Measurements from ENCODE around the gene ARHGAP1.

The ARHGAP1 gene

DNA sequence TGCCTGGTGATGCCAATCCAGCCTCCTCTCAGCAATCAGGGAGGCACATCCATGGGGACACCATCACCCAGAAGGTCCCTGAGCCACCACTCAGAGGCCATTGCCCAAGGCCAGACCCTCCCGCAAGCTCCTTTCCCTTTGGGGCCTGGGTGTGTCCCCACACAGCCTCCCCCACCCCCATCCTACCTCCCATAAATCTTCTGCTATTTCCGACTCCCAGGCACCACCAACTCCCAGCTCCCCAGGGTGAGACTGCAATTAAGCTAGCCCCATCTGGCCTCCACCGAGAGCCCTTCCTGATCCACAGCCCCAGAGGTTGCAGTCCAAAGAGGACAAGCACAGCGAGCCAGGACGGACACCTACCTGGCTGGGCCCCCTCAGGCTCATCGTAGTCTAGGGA lies 6.3 kb downstream of the ARHGAP1 start:
- no peak for DNase-seq (ENCODE audit: low spot score)

DNA sequence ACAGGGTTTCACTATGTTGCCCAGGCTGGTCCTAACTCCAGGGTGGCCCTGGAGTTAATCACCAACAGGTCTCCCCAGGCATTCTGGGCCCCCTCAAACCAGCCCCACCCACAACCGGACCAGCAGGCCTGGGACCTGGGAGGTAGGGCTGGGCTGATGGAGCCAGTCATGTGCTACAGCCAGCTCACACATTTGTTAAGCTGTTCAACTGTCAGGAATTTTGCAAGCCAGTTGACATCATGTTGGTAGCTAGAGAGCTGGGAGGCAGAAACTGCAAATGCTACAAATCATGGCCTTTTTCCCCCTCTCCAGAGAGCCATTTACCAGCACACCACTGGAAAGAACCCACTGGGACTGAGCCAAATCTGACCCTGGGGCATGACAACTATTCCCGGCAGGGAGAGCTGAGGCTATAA lies 6.8 kb downstream of the ARHGAP1 start:
- DNase-seq (ENCODE audit: low spot score) = no peak

DNA sequence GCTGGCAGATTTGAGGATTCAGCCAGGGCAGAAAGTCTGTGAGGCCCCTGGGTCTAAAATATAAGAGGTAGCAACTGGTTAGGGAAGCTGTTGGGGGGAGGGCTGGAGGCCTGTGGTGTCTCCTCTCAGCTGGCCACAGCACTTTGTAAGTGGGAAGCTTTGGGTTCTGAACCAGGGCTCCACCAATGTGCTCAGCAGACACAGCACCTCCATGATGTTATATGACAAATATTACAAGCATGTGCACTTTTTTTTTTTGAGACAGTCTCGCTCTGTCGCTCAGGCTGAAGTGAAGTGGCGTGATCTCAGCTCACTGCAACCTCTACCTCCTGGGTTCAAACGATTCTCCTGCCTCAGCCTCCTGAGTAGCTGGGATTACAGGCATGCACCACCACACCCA lies 8.0 kb downstream of the ARHGAP1 start:
- no peak for DNase-seq (ENCODE audit: low spot score)

DNA sequence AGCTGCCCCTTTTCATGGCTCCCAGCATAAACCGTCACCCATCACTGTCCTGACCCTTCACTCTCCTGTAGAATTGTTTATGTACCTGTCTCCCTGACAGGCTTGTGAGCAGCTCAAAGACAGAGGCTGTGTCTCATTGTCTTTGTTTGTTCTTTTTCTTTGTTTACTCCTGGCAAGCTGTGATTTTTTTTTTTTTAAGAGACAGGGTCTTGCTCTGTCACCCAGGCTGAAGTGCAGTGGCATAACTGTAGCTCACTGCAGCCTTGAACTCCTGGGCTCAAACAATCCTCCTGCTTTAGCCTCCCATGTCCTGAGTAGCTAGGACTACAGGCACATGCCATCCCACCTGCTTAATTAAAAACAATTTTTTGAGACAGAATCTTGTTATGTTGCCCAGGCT lies 9.7 kb downstream of the ARHGAP1 start:
- no peak for DNase-seq (ENCODE audit: low spot score)

DNA sequence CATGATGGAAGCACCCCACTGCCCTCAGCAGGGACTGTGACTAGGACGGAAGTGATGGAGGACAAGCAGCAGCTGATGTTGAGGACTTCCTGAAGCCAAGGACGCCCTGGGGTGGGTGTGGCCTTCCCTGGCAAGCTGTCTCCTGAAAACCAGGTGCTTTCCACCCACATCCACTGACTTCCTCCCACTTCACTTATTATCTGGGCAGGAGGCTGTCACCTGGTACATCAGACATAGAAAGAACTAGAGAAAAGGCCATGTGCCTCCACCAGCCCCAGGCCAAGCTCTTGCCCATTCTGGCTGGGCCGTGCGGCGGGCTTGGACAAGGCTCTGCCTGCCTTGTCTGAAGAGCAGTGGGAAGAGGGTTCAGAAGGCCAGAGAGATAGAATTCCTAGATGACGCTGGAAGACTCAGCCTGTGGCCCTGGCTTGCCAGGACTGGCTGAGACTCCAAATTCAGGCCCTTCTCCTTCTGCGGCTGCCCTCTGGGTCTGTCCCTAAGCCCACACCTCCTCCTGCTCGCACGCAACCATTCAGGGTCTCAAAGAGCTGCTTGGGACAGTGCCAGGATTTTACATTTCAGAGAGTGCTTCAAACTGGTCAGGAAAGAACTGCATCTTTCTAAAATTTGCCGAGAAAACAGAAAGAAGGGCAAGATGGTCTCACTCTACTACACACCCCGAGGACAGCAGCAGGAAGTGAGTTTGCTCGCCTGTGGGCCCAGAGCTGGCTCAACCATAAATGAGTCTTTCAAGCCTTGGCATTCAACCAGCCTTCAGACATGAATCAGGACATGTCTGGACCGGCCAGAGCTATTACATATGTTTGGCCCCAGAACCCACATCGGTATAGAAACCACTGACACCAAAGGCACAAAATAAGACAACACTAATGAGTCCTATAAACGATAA lies 13.3 kb downstream of the ARHGAP1 start:
- no peak for DNase-seq (ENCODE audit: low spot score)

DNA sequence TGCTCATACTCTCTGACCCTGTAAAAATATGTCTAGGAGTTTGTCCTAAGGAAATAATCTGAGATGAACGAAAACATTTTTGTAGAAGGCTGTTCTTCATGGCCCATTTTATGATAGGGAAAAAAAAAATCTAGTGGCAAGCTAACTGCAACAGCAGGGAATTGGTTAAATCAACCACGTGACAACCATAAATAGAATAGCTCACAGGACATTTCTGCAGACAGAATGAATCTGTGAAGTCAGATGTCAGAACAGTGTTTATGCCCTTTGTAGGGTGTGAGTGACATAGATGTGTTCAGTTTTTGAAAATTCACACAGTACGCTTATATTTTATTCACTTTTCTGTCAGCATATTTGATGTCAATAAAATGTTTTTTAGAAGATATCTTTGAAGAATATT lies 16.1 kb downstream of the ARHGAP1 start:
- no peak for DNase-seq (ENCODE audit: low spot score)

DNA sequence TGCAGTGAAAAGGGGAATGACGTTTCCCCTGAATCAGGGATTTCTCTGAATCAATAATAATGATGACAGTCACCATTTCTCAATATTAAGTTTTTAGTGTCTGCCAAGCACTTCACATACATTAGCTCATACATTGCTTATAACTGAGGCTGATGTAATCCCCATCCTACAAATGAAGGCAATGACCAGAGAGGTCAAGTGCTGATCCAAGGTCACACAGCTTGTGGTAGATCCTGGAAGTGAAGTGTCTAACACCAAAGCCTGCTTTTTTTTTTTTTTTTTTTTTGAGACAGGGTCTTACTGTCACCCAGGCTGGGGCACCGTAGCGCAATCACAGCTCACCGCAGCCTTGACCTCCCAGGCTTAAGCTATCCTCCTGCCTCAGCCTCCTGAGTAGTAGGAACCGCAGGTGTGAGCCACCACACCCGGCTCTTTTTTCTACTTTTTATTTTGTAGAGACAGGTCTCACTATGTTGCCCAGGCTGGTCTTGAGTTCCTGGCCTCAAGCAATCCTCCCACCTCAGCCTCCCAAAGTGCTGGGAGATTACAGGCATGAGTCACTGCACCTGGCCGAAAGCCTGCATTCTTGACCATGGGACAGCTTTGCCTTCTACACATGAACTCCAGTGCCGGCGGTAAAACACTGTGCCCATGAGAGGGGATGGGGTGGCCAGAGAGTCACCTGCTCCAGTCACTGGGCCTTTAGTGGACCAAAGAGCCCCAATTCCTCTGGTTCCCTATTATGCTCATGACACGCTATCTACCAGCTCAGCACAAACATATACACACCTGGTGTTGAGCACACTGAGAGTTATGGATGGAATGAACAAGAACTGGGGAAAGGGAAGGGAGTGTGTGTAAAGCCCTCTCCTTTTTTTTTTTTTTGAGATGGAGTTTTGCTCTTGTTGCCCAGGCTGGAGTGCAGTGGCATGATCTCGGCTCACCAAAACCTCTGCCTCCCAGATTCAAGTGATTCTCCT lies 17.4 kb downstream of the ARHGAP1 start:
- no peak for DNase-seq (ENCODE audit: low spot score)

DNA sequence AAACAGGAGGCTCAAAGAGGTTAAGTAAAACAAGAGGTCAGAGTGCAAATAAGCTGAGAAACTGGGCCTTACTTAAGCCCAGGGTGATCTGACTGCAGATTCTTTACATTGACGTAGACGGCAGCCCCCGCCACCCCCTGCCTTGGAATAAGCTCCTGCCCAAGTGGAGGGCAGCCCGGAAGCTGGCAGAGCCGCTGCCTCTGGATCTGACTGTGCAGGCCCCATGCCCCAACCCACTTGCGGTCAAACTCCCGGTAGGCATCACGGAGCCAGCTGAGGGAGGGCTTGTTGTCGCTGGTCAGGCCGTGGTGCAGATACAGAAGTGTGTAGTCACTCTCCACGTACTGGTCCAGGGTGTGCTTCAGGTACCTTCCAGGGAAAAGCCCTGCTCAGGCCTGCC lies 18.6 kb downstream of the ARHGAP1 start:
- no peak for DNase-seq (ENCODE audit: low spot score)

DNA sequence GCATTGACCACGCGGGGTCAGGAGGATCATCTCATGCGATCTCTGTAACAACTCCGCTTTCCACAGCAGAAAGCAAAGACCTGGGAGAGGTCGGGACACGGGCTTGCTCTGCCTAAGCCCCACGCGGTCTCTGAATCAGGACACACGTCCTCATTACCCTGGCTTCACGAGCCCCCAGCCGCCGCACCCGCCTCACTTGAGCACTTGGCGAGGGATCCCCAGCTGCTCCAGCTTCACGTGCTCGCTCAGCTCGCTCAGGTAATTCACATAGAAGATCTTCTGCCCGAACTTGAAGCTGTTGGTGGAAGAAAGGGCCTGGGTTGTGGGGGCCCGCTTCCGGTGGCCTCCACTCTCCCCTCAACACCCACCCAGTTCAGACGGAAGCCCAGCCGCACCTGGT lies 19.6 kb downstream of the ARHGAP1 start:
- DNase-seq (ENCODE audit: low spot score) = no peak

DNA sequence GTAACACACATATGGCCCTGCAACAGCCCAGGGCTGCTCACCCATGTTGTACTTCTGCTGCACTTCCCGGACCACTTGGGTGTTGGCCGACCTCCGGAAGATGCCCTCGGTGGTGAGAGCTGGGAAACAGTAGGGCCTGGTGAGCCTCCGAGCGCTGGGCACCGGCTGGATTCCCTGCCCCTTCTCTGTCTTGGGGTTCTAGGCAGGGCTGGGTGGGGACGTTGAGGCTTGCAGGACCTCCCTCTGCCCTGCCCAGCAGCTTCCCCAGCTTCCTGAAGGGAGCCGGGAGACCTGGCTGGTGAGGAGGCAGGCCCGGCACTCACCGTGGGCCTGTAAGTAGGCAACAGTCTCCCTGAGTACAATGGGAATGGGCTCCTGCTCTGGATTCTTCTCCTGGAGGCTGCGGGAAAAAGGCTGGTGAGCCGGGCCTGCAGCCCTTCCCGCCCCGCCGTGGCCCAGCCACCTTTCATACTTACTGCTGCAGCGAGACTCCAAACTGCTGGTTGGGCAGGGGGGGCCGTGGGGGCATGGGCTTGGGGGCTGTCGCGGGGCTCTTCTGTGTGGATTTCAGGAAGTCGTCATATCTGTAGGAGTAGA lies 20.2 kb downstream of the ARHGAP1 start:
- DNase-seq (ENCODE audit: low spot score) = no peak

DNA sequence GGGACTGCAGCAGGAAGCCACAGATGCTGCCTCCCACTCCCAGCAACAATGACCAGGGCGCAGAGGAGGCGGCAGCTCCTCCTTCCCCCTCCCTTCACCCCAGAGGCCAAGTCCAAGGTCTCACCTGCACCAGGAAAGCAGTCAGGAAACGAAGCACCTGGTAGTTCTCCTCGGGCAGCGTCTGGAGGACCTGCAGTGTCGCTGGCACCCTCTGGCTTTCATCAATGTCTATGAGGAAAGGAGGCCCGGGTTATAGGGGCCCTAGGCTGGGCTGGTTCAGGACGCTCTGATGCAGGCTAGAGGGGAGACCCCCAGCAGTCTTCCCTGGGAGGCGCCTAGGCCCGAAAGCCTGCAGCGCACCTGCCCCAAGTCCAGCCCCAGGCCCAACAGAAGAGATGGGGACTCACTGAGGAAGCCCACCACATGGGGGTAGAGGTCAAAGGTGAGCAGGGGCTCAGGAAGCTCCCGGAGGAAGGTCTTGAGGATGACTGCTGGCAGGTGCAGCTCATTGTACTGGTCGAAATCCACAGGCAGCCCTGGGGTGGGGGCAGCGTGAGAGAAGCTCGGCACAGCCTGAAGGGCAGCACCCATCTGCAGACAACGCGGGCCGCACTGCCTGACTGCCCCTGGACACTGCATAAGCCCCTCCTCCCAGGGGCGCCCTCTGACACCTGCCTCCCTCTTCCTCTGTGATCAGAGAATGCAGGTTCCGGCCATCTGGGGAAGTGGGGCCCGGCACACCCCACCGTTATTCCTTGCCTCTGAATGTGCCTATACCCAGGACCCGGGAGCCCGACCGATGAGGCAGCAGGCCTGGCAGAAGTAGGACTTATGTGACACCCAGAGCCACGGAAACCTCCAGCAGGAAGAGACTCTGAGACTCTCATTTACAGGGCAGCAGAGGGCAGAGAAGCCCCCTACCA lies 20.9 kb downstream of the ARHGAP1 start:
- DNase-seq (ENCODE audit: low spot score) = no peak

DNA sequence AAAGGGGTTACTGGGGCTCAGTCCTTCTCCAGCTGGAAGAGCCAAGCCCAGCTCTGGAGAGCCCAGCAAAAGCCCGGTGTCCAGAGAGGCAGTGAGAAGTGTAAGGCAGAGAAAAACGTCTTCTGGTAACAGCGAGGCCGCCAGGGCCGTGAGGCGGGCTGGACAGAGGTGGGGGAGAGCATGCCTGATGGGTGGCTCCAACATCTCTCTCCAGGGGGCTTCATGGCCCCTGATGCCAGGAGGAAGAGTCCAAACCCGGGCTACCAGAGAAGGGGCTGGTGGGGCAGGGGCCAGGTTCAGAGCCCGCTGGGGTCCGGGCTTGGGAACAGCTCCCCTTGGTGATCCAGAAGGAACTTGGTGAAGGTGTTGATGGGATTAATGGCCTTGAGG lies 21.7 kb downstream of the ARHGAP1 start:
- no peak for DNase-seq (ENCODE audit: low spot score)

DNA sequence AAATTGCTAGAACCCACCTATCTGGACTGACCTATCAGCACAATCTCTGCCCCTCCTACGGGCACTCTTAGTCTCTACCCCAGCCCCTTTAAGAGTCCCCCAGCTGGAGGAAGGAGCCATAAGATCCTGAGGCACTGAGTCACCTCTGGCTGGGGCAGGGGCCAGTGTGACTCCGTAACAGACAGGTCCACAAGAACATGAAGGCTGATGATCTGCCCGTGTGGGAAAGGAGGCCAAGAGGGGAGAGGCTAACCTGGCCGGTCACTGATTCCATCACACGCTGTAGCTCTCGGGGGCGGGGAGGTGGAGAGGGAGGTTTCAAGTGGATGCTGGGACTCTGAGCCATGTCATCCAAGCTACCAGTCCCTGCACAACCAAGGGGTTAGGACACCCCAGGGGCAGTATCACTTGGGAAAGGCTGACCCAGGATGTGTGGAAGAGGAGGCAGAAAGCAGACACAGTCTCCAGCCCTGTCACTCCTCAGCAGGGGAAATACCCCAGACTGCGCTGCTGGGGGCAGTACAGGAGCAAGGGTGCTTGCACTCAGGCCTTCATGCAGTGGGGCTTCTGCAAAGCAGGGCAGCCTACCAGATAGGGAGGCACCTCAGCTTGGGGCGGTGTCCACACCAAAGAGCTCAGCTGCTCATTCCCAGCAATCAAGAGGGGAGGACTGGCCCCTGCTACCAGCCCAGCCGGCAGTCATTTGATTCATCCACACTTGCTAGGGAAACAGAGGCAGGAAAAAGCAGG lies 22.3 kb downstream of the ARHGAP1 start:
- no peak for DNase-seq (ENCODE audit: low spot score)

DNA sequence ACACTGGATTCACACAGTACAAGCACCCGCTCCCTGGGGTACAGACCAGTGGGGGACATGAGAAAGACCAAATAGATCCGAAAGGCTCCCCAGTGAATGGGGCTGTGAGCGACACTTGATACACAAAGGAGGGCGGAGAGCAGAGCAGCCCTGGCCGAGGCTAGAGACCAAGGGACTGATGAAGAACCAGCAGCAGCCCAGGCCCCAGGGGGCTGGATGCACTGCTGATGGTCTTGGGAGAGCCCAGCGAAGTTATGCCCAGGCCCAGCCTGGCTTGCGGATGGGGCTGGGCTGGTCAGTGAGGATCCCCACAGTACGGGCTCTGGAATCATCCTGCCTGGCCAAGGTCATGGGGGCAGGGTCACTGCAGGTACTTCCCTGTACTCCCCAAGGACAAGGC lies 23.2 kb downstream of the ARHGAP1 start:
- no peak for DNase-seq (ENCODE audit: low spot score)

DNA sequence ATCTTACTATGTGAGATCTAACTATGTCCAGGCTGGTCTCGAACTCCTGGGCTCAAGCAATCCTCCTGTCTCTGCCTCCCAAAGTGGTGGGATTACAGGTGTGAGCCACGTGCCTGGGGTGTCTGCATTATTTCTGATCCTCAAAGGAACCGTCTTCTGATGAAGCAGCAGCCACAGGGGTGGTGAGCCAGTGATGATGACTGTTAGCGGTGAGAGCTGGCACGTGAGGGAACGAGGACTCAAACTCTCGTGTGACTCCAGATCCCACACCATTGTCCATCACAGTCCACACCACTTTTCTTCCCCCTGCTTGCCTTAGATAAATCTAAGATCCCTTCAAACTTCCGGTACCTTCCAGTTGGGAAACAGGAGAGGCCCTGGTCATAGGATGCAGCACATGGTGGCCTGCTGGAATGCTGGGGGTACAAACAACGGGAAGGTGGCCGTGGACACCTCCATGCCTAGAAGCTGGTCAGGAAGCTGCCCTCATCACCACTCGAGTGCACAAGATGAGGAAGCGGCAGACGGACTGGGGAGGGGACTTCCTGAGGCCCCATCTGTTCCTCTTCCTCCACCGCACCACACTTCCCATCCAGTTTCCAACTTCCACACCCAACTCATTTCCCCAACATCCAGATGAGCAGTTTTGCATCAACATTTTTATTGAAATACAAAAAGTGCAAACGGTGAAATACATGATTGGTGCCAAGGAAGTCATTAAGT lies 23.8 kb downstream of the ARHGAP1 start:
- no peak for DNase-seq (ENCODE audit: low spot score)

DNA sequence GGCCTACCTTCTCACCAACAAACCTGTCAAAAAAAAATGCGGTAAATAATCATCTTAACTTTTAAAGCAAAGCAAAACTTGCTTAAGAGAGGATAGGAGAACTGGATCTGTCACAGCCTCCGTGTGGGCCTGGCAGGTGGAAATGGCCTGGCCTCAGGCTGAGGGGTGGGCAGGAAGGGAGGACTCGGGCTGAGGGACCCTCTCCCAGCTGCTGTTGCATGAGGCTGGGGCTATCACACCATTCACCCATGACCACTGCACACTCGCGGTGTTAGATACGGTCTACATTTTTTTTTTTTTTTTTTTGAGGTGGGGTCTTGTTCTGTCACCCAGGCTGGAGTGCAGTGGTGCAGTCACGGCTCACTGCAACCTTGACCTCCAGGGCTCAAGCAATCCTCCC lies 24.5 kb downstream of the ARHGAP1 start:
- no peak for DNase-seq (ENCODE audit: low spot score)

DNA sequence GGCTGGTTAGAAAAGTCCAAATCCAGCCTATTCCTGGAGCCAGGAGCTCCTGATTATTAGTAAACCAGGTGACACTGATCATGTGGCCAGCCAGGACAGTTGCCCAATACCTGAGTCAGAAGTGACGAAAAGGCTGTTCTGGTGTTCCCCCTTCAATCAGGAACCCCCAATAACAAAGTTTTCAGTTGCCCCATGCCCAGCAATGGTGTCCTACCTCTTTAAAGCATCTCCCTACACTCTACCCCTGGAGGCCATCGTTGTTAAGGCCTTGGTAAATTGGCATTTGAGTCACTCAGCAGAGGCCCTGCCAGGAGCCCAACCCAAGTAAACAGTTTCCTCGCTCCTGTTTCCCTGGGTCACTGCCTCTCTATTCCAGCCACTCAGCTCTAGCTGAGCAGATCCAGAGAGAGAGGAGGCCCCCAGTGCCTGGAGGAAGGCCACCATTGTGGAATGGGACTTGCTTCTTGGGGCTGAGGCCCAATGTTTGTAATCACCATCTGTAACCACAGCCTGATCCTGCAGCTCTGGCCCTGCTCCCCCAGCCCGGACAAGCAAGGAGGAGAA lies 25.0 kb downstream of the ARHGAP1 start:
- DNase-seq (ENCODE audit: low spot score) = no peak

DNA sequence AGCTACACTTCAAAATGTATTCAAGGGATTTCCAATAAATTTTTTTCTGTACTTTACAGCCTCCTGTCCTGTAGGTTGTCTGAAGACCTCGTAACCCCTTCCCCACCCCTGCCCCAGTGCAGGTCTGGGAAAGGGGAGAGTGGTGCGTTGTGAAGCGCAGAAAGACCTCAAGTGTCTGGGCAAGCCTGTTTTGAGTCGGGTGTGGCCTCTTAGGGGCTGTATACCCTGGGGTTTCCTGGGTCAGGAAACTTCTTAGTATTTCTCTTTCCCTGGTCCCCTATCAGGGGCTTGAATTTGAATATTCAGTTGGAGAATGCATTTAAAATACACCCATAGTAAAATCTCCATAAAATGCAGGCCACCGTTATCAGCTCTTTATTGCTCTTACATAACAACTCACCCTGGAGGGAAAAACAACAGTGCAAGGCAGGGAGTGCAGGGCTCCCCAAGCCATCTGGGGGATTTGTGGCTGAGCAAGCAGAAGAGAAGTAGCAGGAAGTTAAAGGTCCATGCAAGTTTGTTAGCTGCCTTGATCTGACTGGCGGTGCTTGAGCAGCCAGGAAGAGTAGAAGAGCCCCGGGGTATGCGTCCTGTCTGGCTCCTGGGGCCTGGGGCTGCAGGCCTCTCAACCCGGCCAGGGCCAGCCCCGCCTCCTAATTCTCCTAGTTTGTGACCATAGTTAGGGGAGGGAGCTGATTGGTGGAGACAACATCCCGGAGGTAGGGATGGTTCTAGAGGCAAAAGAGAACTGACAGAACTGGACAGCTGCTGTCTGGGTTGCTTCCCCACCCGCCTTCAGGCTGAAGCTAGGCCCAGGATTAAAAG lies 25.7 kb downstream of the ARHGAP1 start:
- no peak for DNase-seq (ENCODE audit: low spot score)

All from HuH-7.5 (cell line).